PFSK-1 (cell line): Measurements from ENCODE around the gene AJUBA.

Source experiments
- POLR2AphosphoS5 ChIP-seq: IDR thresholded peaks from 2 replicates; pipeline ENCODE4 v1.6.1; 2012; ENCODE audit warnings: low read depth, mild to moderate bottlenecking, control low read depth, low read length, moderate library complexity
- SIN3A ChIP-seq: IDR thresholded peaks from 2 replicates; pipeline ENCODE4 v1.6.1; 2012; ENCODE audit warnings: mild to moderate bottlenecking, low read length, moderate library complexity, borderline replicate concordance; ENCODE audit not compliant: insufficient read depth
- TAF1 ChIP-seq: IDR thresholded peaks from 2 replicates; pipeline ENCODE4 v1.6.1; 2012; ENCODE audit warnings: low read length, control low read depth, borderline replicate concordance; ENCODE audit not compliant: insufficient read depth

DNA sequence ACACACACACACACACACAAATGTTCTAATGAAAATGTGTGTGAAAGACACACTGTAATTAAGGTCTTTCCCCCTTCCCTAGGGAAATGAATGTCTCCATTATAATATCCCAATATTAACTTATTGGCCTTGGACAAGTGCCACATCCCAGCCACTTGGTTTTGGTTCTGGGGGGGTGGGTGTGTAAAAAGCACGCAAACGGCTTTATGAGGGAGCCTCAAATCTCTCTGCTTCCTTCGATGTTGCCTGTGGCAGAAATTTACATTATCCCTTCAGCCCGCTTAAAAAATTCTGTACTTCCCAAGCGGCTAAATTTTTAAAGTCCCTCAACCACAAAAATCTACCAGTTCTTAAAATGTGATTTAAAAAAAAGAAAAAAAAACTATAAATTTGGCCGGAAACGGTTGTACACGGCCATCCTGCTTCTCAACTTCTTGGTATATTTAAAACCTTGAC is 27.2 kb upstream of the AJUBA start:
- no peak for TF ChIP-seq POLR2AphosphoS5
- TF ChIP-seq TAF1: no peak
- no peak for TF ChIP-seq SIN3A
